ENCODE data around the gene KIAA2012.

The KIAA2012 gene

GRCh38 chr2:202164411-202164810 lies 91.4 kb downstream of the KIAA2012 start:
- no peak for FAIRE-seq
- TF ChIP-seq POLR2A (IDR thresholded peaks at IDR 0.05; ENCODE audit: low read depth, low read length): no peak
- TF ChIP-seq TAF1 (IDR thresholded peaks at IDR 0.05; ENCODE audit: borderline replicate concordance, low read depth, low read length): no peak
- TF ChIP-seq POLR2AphosphoS5 (IDR thresholded peaks at IDR 0.05; ENCODE audit: low read depth, low read length): no peak
- DNase-seq (ENCODE audit: insufficient read length): no peak

GRCh38 chr2:202165208-202165607 lies 92.2 kb downstream of the KIAA2012 start:
- DNase-seq (ENCODE audit: insufficient read length) (no peak), FAIRE-seq (no peak)
- no peak for TF ChIP-seq POLR2A (IDR thresholded peaks at IDR 0.05; ENCODE audit: low read depth, low read length)
- no peak for TF ChIP-seq POLR2AphosphoS5 (IDR thresholded peaks at IDR 0.05; ENCODE audit: low read depth, low read length)
- no peak for TF ChIP-seq TAF1 (IDR thresholded peaks at IDR 0.05; ENCODE audit: borderline replicate concordance, low read depth, low read length)

GRCh38 chr2:202165945-202166344 lies 92.9 kb downstream of the KIAA2012 start:
- FAIRE-seq: no peak

GRCh38 chr2:202169131-202169530 lies 96.1 kb downstream of the KIAA2012 start:
- TF ChIP-seq POLR2A (IDR thresholded peaks at IDR 0.05; ENCODE audit: low read depth, low read length): no peak
- no peak for TF ChIP-seq TAF1 (IDR thresholded peaks at IDR 0.05; ENCODE audit: borderline replicate concordance, low read depth, low read length)
- TF ChIP-seq POLR2AphosphoS5 (IDR thresholded peaks at IDR 0.05; ENCODE audit: low read depth, low read length): no peak
- FAIRE-seq (no peak), DNase-seq (ENCODE audit: insufficient read length) (no peak)

More at GRCh38 chr2:202165945-202166344, 92.9 kb downstream of the KIAA2012 start:
- DNase-seq (ENCODE audit: insufficient read length): no peak
- no peak for TF ChIP-seq POLR2A (IDR thresholded peaks at IDR 0.05; ENCODE audit: low read depth, low read length)
- no peak for TF ChIP-seq POLR2AphosphoS5 (IDR thresholded peaks at IDR 0.05; ENCODE audit: low read depth, low read length)
- no peak for TF ChIP-seq TAF1 (IDR thresholded peaks at IDR 0.05; ENCODE audit: borderline replicate concordance, low read depth, low read length)

GRCh38 chr2:202169832-202170424 lies 96.9 kb downstream of the KIAA2012 start:
- TF ChIP-seq TAF1 (IDR thresholded peaks at IDR 0.05; ENCODE audit: borderline replicate concordance, low read depth, low read length) (no peak), POLR2AphosphoS5 (IDR thresholded peaks at IDR 0.05; ENCODE audit: low read depth, low read length) (no peak), POLR2A (IDR thresholded peaks at IDR 0.05; ENCODE audit: low read depth, low read length) (no peak)
- FAIRE-seq: no peak
- DNase-seq (ENCODE audit: insufficient read length): no peak

- FAIRE-seq (no peak), DNase-seq (ENCODE audit: insufficient read length) (no peak)
- no peak for TF ChIP-seq TAF1 (IDR thresholded peaks at IDR 0.05; ENCODE audit: borderline replicate concordance, low read depth, low read length)
- TF ChIP-seq POLR2AphosphoS5 (IDR thresholded peaks at IDR 0.05; ENCODE audit: low read depth, low read length): no peak
- TF ChIP-seq POLR2A (IDR thresholded peaks at IDR 0.05; ENCODE audit: low read depth, low read length): no peak
Observed at GRCh38 chr2:202171241-202171825, 98.3 kb downstream of the KIAA2012 start.

GRCh38 chr2:202172439-202173211 lies 99.6 kb downstream of the KIAA2012 start:
- TF ChIP-seq POLR2AphosphoS5 (IDR thresholded peaks at IDR 0.05; ENCODE audit: low read depth, low read length): no peak
- no peak for TF ChIP-seq POLR2A (IDR thresholded peaks at IDR 0.05; ENCODE audit: low read depth, low read length)
- TF ChIP-seq TAF1 (IDR thresholded peaks at IDR 0.05; ENCODE audit: borderline replicate concordance, low read depth, low read length): no peak
- DNase-seq (ENCODE audit: insufficient read length) (no peak), FAIRE-seq (peak; percentile 42)

GRCh38 chr2:202178346-202178958 lies 105.4 kb downstream of the KIAA2012 start:
- no peak for TF ChIP-seq POLR2A (IDR thresholded peaks at IDR 0.05; ENCODE audit: low read depth, low read length)
- no peak for TF ChIP-seq POLR2AphosphoS5 (IDR thresholded peaks at IDR 0.05; ENCODE audit: low read depth, low read length)
- no peak for TF ChIP-seq TAF1 (IDR thresholded peaks at IDR 0.05; ENCODE audit: borderline replicate concordance, low read depth, low read length)
- DNase-seq (ENCODE audit: insufficient read length) (no peak), FAIRE-seq (peak; percentile 61)

GRCh38 chr2:202184557-202184956 lies 111.5 kb downstream of the KIAA2012 start:
- no peak for FAIRE-seq
- DNase-seq (ENCODE audit: insufficient read length): no peak
- TF ChIP-seq TAF1 (IDR thresholded peaks at IDR 0.05; ENCODE audit: borderline replicate concordance, low read depth, low read length): no peak
- no peak for TF ChIP-seq POLR2A (IDR thresholded peaks at IDR 0.05; ENCODE audit: low read depth, low read length)
- TF ChIP-seq POLR2AphosphoS5 (IDR thresholded peaks at IDR 0.05; ENCODE audit: low read depth, low read length): no peak

GRCh38 chr2:202185156-202185555 lies 112.1 kb downstream of the KIAA2012 start:
- TF ChIP-seq POLR2A (IDR thresholded peaks at IDR 0.05; ENCODE audit: low read depth, low read length) (no peak), POLR2AphosphoS5 (IDR thresholded peaks at IDR 0.05; ENCODE audit: low read depth, low read length) (no peak), TAF1 (IDR thresholded peaks at IDR 0.05; ENCODE audit: borderline replicate concordance, low read depth, low read length) (no peak)
- DNase-seq (ENCODE audit: insufficient read length) (no peak), FAIRE-seq (no peak)

- TF ChIP-seq POLR2A (IDR thresholded peaks at IDR 0.05; ENCODE audit: low read depth, low read length): no peak
- no peak for TF ChIP-seq POLR2AphosphoS5 (IDR thresholded peaks at IDR 0.05; ENCODE audit: low read depth, low read length)
- TF ChIP-seq TAF1 (IDR thresholded peaks at IDR 0.05; ENCODE audit: borderline replicate concordance, low read depth, low read length): no peak
- DNase-seq (ENCODE audit: insufficient read length): no peak
- FAIRE-seq: no peak
Observed at GRCh38 chr2:202186641-202187202, 113.7 kb downstream of the KIAA2012 start.

All from GM12892 (cell line).